Prostate gland (tissue), 2 donors: Measurements from ENCODE around the gene AUTS2. TPM values are rescaled to one million over a fixed set of nuclear protein-coding genes. Genes with fewer than 3 reads are reported as not detected.

Experiments used
- DNase-seq: peaks from one replicate; pipeline ENCODE4 v3.0.0-alpha.2; 2019; ENCODE audit warnings: low spot score
- H3K27ac ChIP-seq, 2 donors: fragments of 200-600 bp; sonication (generic); 2 replicates each; pipeline ENCODE4 v1.5.1; 2017 to 2019
- H3K27me3 ChIP-seq: fragments of 200-600 bp; sonication (generic); replicated peaks from 2 replicates; pipeline ENCODE4 v1.5.1; 2019; ENCODE audit not compliant: insufficient read depth
- H3K36me3 ChIP-seq, 2 donors: fragments of 200-600 bp; sonication (generic); 1 replicate in 1 of 2; 2 replicates in 1 of 2; pipeline versions ENCODE4 v1.5.1 to v1.8.1; 2017 to 2019
- H3K4me1 ChIP-seq: fragments of 200-600 bp; sonication (generic); replicated peaks from 2 replicates; pipeline ENCODE4 v1.5.1; 2019
- H3K4me3 ChIP-seq, 2 donors: fragments of 200-600 bp; sonication (generic); 2 replicates each; pipeline ENCODE4 v1.5.1; 2017 to 2019
- H3K9me3 ChIP-seq: fragments of 200-600 bp; sonication (generic); 2 replicates; pipeline ENCODE4 v1.5.1; 2017
- CTCF ChIP-seq, 4 experiments: fragments of 200-600 bp in 2 of 4; fragments of 450-650 bp in 2 of 4; sonication (generic) in 2 of 4; IDR thresholded peaks; 1 replicate in 3 of 4; 2 replicates in 1 of 4; pipeline ENCODE4 v1.5.1; 2016 to 2019; ENCODE audit warnings: antibody characterized with exemption in 4 of 4, mild to moderate bottlenecking in 2 of 4, moderate library complexity in 2 of 4
- POLR2A ChIP-seq: fragments of 450-650 bp; IDR thresholded peaks from one replicate; pipeline ENCODE4 v1.6.1; 2016; ENCODE audit warnings: antibody characterized with exemption, mild to moderate bottlenecking
- POLR2AphosphoS5 ChIP-seq: sonication (generic); formaldehyde crosslinking; IDR thresholded peaks from one replicate; pipeline ENCODE4 v1.6.1; 2017; ENCODE audit warnings: antibody characterized with exemption
- WGBS: methylation state at CpG from one replicate; pipeline ENCODE4 v1.1.5; 2018; 5-methylcytosine and 5-hydroxymethylcytosine counted together
- intact Hi-C: fragments of 100-400 bp; cut with DNase I; formaldehyde crosslinking; loops from one replicate; pipeline ENCODE4 v1.14.2; 2022
- total RNA-seq, 2 donors: library from RNA; depleted of rRNA; stranded (reverse); fragments of >200 nt; gene quantifications; one replicate each; pipeline ENCODE4 v1.1.0, GENCODE V29; 2016

AUTS2 gene
- total RNA-seq, 2 donors from 2014 or later: 25.0 to 55.2 TPM

- peaks cover 5% of the 10 kb centered on the region for H3K4me1 ChIP-seq
- 50% methylated on average over 7 of the region's 7 CpGs for WGBS
- no peaks in the 10 kb centered on the region for H3K36me3 ChIP-seq
Measured at GRCh38 chr7:70739646-70740210, 1141.5 kb downstream of the AUTS2 start.

GRCh38 chr7:70741666-70742065 is 1143.4 kb downstream of the AUTS2 start:
- intact Hi-C loops: no loop called here
- Histone ChIP-seq H3K9me3 (no peaks in the 10 kb centered on the region), H3K4me3 (no peak overlapping the region), H3K27me3 (no peaks in the 10 kb centered on the region), H3K27ac (no peak overlapping the region), H3K4me1 (peaks cover 5% of the 10 kb centered on the region), H3K36me3 (no peaks in the 10 kb centered on the region)
- TF ChIP-seq CTCF (IDR thresholded peaks at IDR 0.05) (no peak), POLR2AphosphoS5 (no peak), POLR2A (no peak)
- WGBS: 61% methylated on average over 5 of the region's 5 CpGs
- DNase-seq: no peak

More at GRCh38 chr7:70739646-70740210, 1141.5 kb downstream of the AUTS2 start:
- TF ChIP-seq POLR2AphosphoS5 (no peak), POLR2A (no peak), CTCF (IDR thresholded peaks at IDR 0.05) (no peak)
- H3K27me3 ChIP-seq: no peaks in the 10 kb centered on the region
- intact Hi-C loops: no loop called here
- no peak overlapping the region for H3K27ac ChIP-seq
- DNase-seq: no peak
- H3K4me3 ChIP-seq: no peak overlapping the region
- no peaks in the 10 kb centered on the region for H3K9me3 ChIP-seq

- intact Hi-C loops: no loop called here
- Histone ChIP-seq H3K27ac (no peak overlapping the region), H3K4me1 (peaks cover 5% of the 10 kb centered on the region), H3K27me3 (no peaks in the 10 kb centered on the region), H3K9me3 (no peaks in the 10 kb centered on the region), H3K4me3 (no peak overlapping the region), H3K36me3 (no peaks in the 10 kb centered on the region)
- no peak for TF ChIP-seq CTCF (IDR thresholded peaks at IDR 0.05)
- no peak for TF ChIP-seq POLR2A
- TF ChIP-seq POLR2AphosphoS5: no peak
- DNase-seq: no peak
- 50% methylated on average over 9 of the region's 9 CpGs for WGBS
Measured at GRCh38 chr7:70743531-70744325, 1145.5 kb downstream of the AUTS2 start.

GRCh38 chr7:70744492-70744891 is 1146.2 kb downstream of the AUTS2 start:
- Histone ChIP-seq H3K9me3 (no peaks in the 10 kb centered on the region), H3K27ac (no peak overlapping the region), H3K4me3 (no peak overlapping the region), H3K36me3 (no peaks in the 10 kb centered on the region), H3K4me1 (peaks cover 5% of the 10 kb centered on the region), H3K27me3 (no peaks in the 10 kb centered on the region)
- TF ChIP-seq POLR2A (no peak), CTCF (IDR thresholded peaks at IDR 0.05) (no peak), POLR2AphosphoS5 (no peak)
- WGBS: 84% methylated on average over 12 of the region's 12 CpGs
- intact Hi-C loops: no loop called here
- DNase-seq: no peak

- 80% methylated on average over 1 of the region's 1 CpG for WGBS
- TF ChIP-seq POLR2AphosphoS5: no peak
- TF ChIP-seq CTCF (IDR thresholded peaks at IDR 0.05): no peak
- no peak for TF ChIP-seq POLR2A
- Histone ChIP-seq H3K36me3 (no peaks in the 10 kb centered on the region), H3K9me3 (no peaks in the 10 kb centered on the region), H3K27me3 (no peaks in the 10 kb centered on the region), H3K4me1 (no peaks in the 10 kb centered on the region), H3K27ac (no peak overlapping the region), H3K4me3 (no peak overlapping the region)
- intact Hi-C loops: no loop called here
- no peak for DNase-seq
Measured at GRCh38 chr7:70749831-70750230, 1151.6 kb downstream of the AUTS2 start.
